Measurements from ENCODE around the gene SSBP1. TPM values are rescaled to one million over a fixed set of nuclear protein-coding genes. Genes with fewer than 3 reads are reported as not detected.

The SSBP1 gene
- total and polyA plus RNA-seq, 4 donors: 68.0 to 147 (median 80.1) TPM

- H3K9ac ChIP-seq (ENCODE audit: low read depth in 1 of 2, low read length in 2 of 2): no peak overlapping the region
- no peaks in the 10 kb centered on the region for H3K9me3 ChIP-seq (ENCODE audit: control insufficient read depth in 4 of 4, low read length in 3 of 4)
- H3K36me3 ChIP-seq (ENCODE audit: control insufficient read depth in 4 of 4, insufficient read depth in 3 of 4, low read depth in 1 of 4, low read length in 3 of 4): no peaks in the 10 kb centered on the region
- TF ChIP-seq TAF1 (conservative IDR thresholded peaks at IDR 0.05) (no peak), MAX (IDR thresholded peaks at IDR 0.05) (no peak), NR2F2 (IDR thresholded peaks at IDR 0.05) (no peak), SP1 (IDR thresholded peaks at IDR 0.05) (no peak), CTCF (IDR thresholded peaks at IDR 0.05; ENCODE audit: low read depth, low read length, missing input control) (no peak), HNF4A (conservative IDR thresholded peaks at IDR 0.05) (no peak), FOXA2 (IDR thresholded peaks at IDR 0.05) (no peak), RAD21 (IDR thresholded peaks at IDR 0.05) (no peak), YY1 (IDR thresholded peaks at IDR 0.05) (no peak)
- no peak overlapping the region for H3K27ac ChIP-seq (ENCODE audit: low read depth in 1 of 2, low read length in 2 of 2)
- H3K4me1 ChIP-seq (ENCODE audit: control insufficient read depth in 4 of 4, insufficient read depth in 4 of 4, low read length in 3 of 4): peaks cover 0 to 20% (median 13%) of the 10 kb centered on the region in 4 donors
- 89% methylated on average over 5 of the region's 5 CpGs for WGBS
- no peaks in the 10 kb centered on the region for H3K27me3 ChIP-seq (ENCODE audit: control insufficient read depth in 4 of 4, insufficient read depth in 4 of 4, low read length in 3 of 4)
- no peak for DNase-seq (ENCODE audit: low spot score)
- H3K4me3 ChIP-seq (ENCODE audit: low read depth in 1 of 3, low read length in 3 of 3): no peak overlapping the region
Observed at GRCh38 chr7:141704741-141705140, 33.4 kb upstream of the SSBP1 start.

GRCh38 chr7:141706239-141707064, 31.7 kb upstream of the SSBP1 start:
- no peak for TF ChIP-seq RAD21 (IDR thresholded peaks at IDR 0.05)
- 83% methylated on average over 1 of the region's 1 CpG for WGBS
- Histone ChIP-seq H3K4me3 (ENCODE audit: low read depth in 1 of 3, low read length in 3 of 3) (no peak overlapping the region), H3K4me1 (ENCODE audit: control insufficient read depth in 4 of 4, insufficient read depth in 4 of 4, low read length in 3 of 4) (peaks cover 0 to 9% (median 6%) of the 10 kb centered on the region in 4 donors), H3K27me3 (ENCODE audit: control insufficient read depth in 4 of 4, insufficient read depth in 4 of 4, low read length in 3 of 4) (no peaks in the 10 kb centered on the region), H3K36me3 (ENCODE audit: control insufficient read depth in 4 of 4, insufficient read depth in 3 of 4, low read depth in 1 of 4, low read length in 3 of 4) (no peaks in the 10 kb centered on the region), H3K9ac (ENCODE audit: low read depth in 1 of 2, low read length in 2 of 2) (no peak overlapping the region), H3K9me3 (ENCODE audit: control insufficient read depth in 4 of 4, low read length in 3 of 4) (no peaks in the 10 kb centered on the region), H3K27ac (ENCODE audit: low read depth in 1 of 2, low read length in 2 of 2) (no peak overlapping the region)
- no peak for DNase-seq (ENCODE audit: low spot score)

- DNase-seq (ENCODE audit: low spot score): no peak
- no peaks in the 10 kb centered on the region for H3K4me1 ChIP-seq (ENCODE audit: control insufficient read depth in 4 of 4, insufficient read depth in 4 of 4, low read length in 3 of 4)
- no peaks in the 10 kb centered on the region for H3K9me3 ChIP-seq (ENCODE audit: control insufficient read depth in 4 of 4, low read length in 3 of 4)
- H3K27me3 ChIP-seq (ENCODE audit: control insufficient read depth in 4 of 4, insufficient read depth in 4 of 4, low read length in 3 of 4): no peaks in the 10 kb centered on the region
- H3K9ac ChIP-seq (ENCODE audit: low read depth in 1 of 2, low read length in 2 of 2): no peak within 1 kb of the TSS
- no peak within 1 kb of the TSS for H3K27ac ChIP-seq (ENCODE audit: low read depth in 1 of 2, low read length in 2 of 2)
- H3K36me3 ChIP-seq (ENCODE audit: control insufficient read depth in 4 of 4, insufficient read depth in 3 of 4, low read depth in 1 of 4, low read length in 3 of 4): no peaks in the 10 kb centered on the region
- TF ChIP-seq EGR1 (IDR thresholded peaks at IDR 0.05; ENCODE audit: low read depth in 2 of 2): no peak
- TF ChIP-seq GABPA (IDR thresholded peaks at IDR 0.05 in 1 of 2, conservative IDR thresholded peaks at IDR 0.05 in 1 of 2): no peak
- WGBS: 95% methylated on average over 6 of the region's 6 CpGs
- no peak within 1 kb of the TSS for H3K4me3 ChIP-seq (ENCODE audit: low read depth in 1 of 3, low read length in 3 of 3)
Observed at GRCh38 chr7:141708351-141708750, 29.8 kb upstream of the SSBP1 start, which contains the start of gene WEE2. Gene WEE2 (plus strand): TSS chr7:141708353. CDS start chr7:141708759, 406 bp downstream.

GRCh38 chr7:141709318-141709717, 28.8 kb upstream of the SSBP1 start:
- Histone ChIP-seq H3K9me3 (ENCODE audit: control insufficient read depth in 4 of 4, low read length in 3 of 4) (no peaks in the 10 kb centered on the region), H3K27ac (ENCODE audit: low read depth in 1 of 2, low read length in 2 of 2) (no peak overlapping the region), H3K4me1 (ENCODE audit: control insufficient read depth in 4 of 4, insufficient read depth in 4 of 4, low read length in 3 of 4) (no peaks in the 10 kb centered on the region), H3K36me3 (ENCODE audit: control insufficient read depth in 4 of 4, insufficient read depth in 3 of 4, low read depth in 1 of 4, low read length in 3 of 4) (no peaks in the 10 kb centered on the region), H3K27me3 (ENCODE audit: control insufficient read depth in 4 of 4, insufficient read depth in 4 of 4, low read length in 3 of 4) (no peaks in the 10 kb centered on the region), H3K9ac (ENCODE audit: low read depth in 1 of 2, low read length in 2 of 2) (no peak overlapping the region), H3K4me3 (ENCODE audit: low read depth in 1 of 3, low read length in 3 of 3) (no peak overlapping the region)
- DNase-seq (ENCODE audit: low spot score): no peak
- WGBS: 89% methylated on average over 2 of the region's 2 CpGs
- no peak for TF ChIP-seq GABPA (IDR thresholded peaks at IDR 0.05 in 1 of 2, conservative IDR thresholded peaks at IDR 0.05 in 1 of 2)
- TF ChIP-seq MAX (IDR thresholded peaks at IDR 0.05): no peak
- TF ChIP-seq RXRA (IDR thresholded peaks at IDR 0.05): no peak
- no peak for TF ChIP-seq YY1 (IDR thresholded peaks at IDR 0.05)
- TF ChIP-seq HNF4A (conservative IDR thresholded peaks at IDR 0.05): no peak
- TF ChIP-seq NR2F2 (IDR thresholded peaks at IDR 0.05): no peak
- TF ChIP-seq SP1 (IDR thresholded peaks at IDR 0.05): no peak
- no peak for TF ChIP-seq FOXA2 (IDR thresholded peaks at IDR 0.05)
- no peak for TF ChIP-seq HNF4G (IDR thresholded peaks at IDR 0.05)
- no peak for TF ChIP-seq EGR1 (IDR thresholded peaks at IDR 0.05; ENCODE audit: low read depth in 2 of 2)
- TF ChIP-seq ZBTB33 (IDR thresholded peaks at IDR 0.05): no peak
- TF ChIP-seq CTCF (IDR thresholded peaks at IDR 0.05; ENCODE audit: low read depth, low read length, missing input control): no peak
- TF ChIP-seq JUND (IDR thresholded peaks at IDR 0.05): no peak

All from liver (tissue), 9 donors.